K562 (cell line): ENCODE data around the gene TPX2. TPM values are rescaled to one million over a fixed set of nuclear protein-coding genes. Genes with fewer than 3 reads are reported as not detected.

Experiments used
- BACH1 ChIP-seq: fragments of 200-800 bp; sonication (Bioruptor generic); IDR thresholded peaks from 2 replicates; pipeline ENCODE4 v1.6.1; 2016; ENCODE audit warnings: missing genetic modification characterization, missing compliant biosample characterization
- FOS ChIP-seq: IDR thresholded peaks from 3 replicates; pipeline ENCODE4 v1.6.1; 2011; ENCODE audit not compliant: insufficient read length; ENCODE audit errors: extremely low read depth
- OTX1 ChIP-seq: fragments of 450-650 bp; formaldehyde crosslinking; IDR thresholded peaks from 2 replicates; pipeline ENCODE4 v1.4.0; 2022; ENCODE audit warnings: mild to moderate bottlenecking
- RBM15 ChIP-seq: fragments of 200-400 bp; formaldehyde crosslinking; IDR thresholded peaks from 2 replicates; pipeline ENCODE4 v1.6.1; 2018; ENCODE audit warnings: mild to moderate bottlenecking, low read length, moderate library complexity; ENCODE audit not compliant: insufficient read depth
- RBM34 ChIP-seq: fragments of 200-400 bp; formaldehyde crosslinking; IDR thresholded peaks from 2 replicates; pipeline ENCODE4 v1.6.1; 2018; ENCODE audit warnings: low read length, borderline replicate concordance; ENCODE audit not compliant: insufficient read depth
- RFX7 ChIP-seq: fragments of 250-450 bp; sonication (Bioruptor Pico); IDR thresholded peaks from 2 replicates; pipeline ENCODE4 v1.5.1; 2021; ENCODE audit warnings: mild to moderate bottlenecking
- U2AF2 ChIP-seq: fragments of 200-400 bp; formaldehyde crosslinking; optimal IDR thresholded peaks from 2 replicates; pipeline ENCODE3; 2017; ENCODE audit warnings: low read depth, mild to moderate bottlenecking, low read length
- YBX1 ChIP-seq: fragments of 450-650 bp; IDR thresholded peaks from 2 replicates; pipeline ENCODE4 v1.7.1; 2016; ENCODE audit warnings: mild to moderate bottlenecking
- ZFP1 ChIP-seq: fragments of 450-650 bp; formaldehyde crosslinking; IDR thresholded peaks from 2 replicates; pipeline ENCODE4 v1.4.0; 2020; ENCODE audit warnings: mild to moderate bottlenecking, mixed read lengths
- ZNF408 ChIP-seq: fragments of 250-450 bp; sonication (Bioruptor Pico); IDR thresholded peaks from 2 replicates; pipeline ENCODE4 v1.4.0; 2020; ENCODE audit warnings: low read depth, mild to moderate bottlenecking, moderate library complexity
- ZNF77 ChIP-seq: fragments of 250-450 bp; sonication (Bioruptor Pico); IDR thresholded peaks from 2 replicates; pipeline ENCODE4 v1.5.0; 2020
- polyA plus RNA-seq, 8 experiments: library from polyadenylated mRNA; depleted of rRNA in 4 of 8; stranded (reverse) in 5 of 8; unstranded in 3 of 8; fragments of >200 nt; fragmentation: Nextera tagmentation in 2 of 8; fragmentation: Illumina TruSeq in 1 of 8; extraction: Ambion mirVana in 2 of 8; extraction: Trizol in 1 of 8; gene quantifications; 2 replicates each; pipeline versions ENCODE4 v1.2.1 to v1.2.3, GENCODE V29; 2011 to 2014; ENCODE audit warnings: inconsistent platforms in 1 of 8, missing spikeins in 1 of 8
- total RNA-seq, 7 experiments: library from RNA; depleted of rRNA in 6 of 7; stranded (reverse); fragments of >200 nt in 6 of 7; fragmentation: Illumina TruSeq in 2 of 7; extraction: Trizol in 2 of 7; gene quantifications; 2 replicates each; pipeline versions ENCODE4 v1.2.1 to v1.2.3, GENCODE V29; 2011 to 2021; ENCODE audit warnings: low replicate concordance in 1 of 7
- TF ChIP-seq, protein P1 (sequence below), 2 experiments: fragments of 450-650 bp in 1 of 2; sonication (generic) in 1 of 2; formaldehyde crosslinking; conservative IDR thresholded peaks; 2 replicates each; pipeline versions ENCODE4 v1.4.0 to v1.8.1; 2020 to 2022; ENCODE audit warnings: mild to moderate bottlenecking in 1 of 2, missing genetic modification reagents in 1 of 2
- TF ChIP-seq, protein P2 (sequence below): IDR thresholded peaks from 2 replicates; pipeline ENCODE4 v1.6.1; 2011; ENCODE audit not compliant: insufficient read length; ENCODE audit errors: extremely low read depth
- TF ChIP-seq, protein P3 (sequence below): fragments of 250-450 bp; sonication (Bioruptor Pico); IDR thresholded peaks from 2 replicates; pipeline ENCODE4 v1.8.0; 2021; ENCODE audit warnings: moderate library complexity, mild to moderate bottlenecking, inconsistent platforms
- TF ChIP-seq, protein P4 (sequence below): sonication (generic); formaldehyde crosslinking; IDR thresholded peaks from 2 replicates; pipeline ENCODE4 v1.8.1; 2023; ENCODE audit warnings: missing genetic modification reagents, mild to moderate bottlenecking, borderline replicate concordance
- TF ChIP-seq, protein P5 (sequence below): sonication (generic); formaldehyde crosslinking; IDR thresholded peaks from 2 replicates; pipeline ENCODE4 v1.8.0; 2022; ENCODE audit warnings: missing genetic modification reagents, mild to moderate bottlenecking, borderline replicate concordance

Gene TPX2
- total and polyA plus RNA-seq, 9 of the 15 experiments (the other 6 are each of a cell fraction or from before 2014, with no cell fraction given): 48.0 to 241 (median 133) TPM

DNA sequence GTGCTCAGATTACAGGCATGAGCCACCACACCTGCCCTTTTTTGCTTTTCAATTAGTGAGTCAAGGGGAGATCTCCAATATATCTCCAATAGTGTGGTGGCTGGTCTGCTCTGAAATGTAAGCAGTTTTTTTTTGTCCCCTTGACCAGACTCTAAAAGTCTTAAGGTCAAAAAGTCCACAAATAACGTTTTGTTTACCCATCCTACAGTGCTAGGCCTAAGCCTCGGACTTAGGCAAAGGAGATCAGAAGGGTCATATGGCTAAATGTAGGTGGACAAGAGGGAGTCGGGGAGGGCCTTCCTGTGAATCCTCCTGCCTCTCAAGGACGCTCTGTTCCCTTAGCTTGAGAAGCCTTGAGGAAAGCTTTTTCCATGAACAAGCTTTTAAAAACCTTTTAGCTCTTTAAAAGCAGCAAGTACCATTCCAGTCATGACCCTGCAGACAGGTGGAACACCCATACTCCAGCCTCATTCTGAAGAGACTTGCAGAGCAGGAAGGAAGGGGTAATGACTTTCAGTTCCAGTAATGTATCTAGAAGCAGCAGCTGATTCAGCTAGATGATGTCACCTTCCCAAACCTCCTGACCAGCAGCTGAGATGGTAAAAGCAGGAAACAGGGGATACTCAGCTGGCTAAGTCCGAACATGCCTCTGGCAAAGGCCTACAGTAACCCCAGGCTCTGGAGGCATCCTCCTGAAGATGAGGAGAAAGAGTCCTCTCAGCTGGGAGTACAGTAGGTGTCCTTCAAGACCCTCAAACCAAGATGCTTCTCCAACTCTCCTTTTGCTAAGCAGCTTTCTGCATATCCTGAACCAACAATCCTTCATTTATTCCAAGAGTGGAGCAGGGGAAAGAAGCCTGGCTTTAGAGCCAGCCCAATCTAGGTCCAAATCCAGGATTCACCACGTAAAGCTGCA is 40.0 kb upstream of the TPX2 start (continued):
- TF ChIP-seq, protein P1, sequence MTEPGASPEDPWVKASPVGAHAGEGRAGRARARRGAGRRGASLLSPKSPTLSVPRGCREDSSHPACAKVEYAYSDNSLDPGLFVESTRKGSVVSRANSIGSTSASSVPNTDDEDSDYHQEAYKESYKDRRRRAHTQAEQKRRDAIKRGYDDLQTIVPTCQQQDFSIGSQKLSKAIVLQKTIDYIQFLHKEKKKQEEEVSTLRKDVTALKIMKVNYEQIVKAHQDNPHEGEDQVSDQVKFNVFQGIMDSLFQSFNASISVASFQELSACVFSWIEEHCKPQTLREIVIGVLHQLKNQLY (CRISPR knock-in tag; conservative IDR thresholded peaks at IDR 0.05): no peak
- TF ChIP-seq OTX1 (no peak), BACH1 (tag) (peak; percentile 62; the same call in 1 of the 2 replicates), ZFP1 (CRISPR knock-in tag) (no peak), ZNF408 (CRISPR knock-in tag) (no peak), ZNF77 (CRISPR knock-in tag) (no peak), RBM15 (no peak), FOS (no peak), RBM34 (no peak), U2AF2 (no peak), YBX1 (no peak), RFX7 (CRISPR knock-in tag) (no peak)
- TF ChIP-seq, protein P2, sequence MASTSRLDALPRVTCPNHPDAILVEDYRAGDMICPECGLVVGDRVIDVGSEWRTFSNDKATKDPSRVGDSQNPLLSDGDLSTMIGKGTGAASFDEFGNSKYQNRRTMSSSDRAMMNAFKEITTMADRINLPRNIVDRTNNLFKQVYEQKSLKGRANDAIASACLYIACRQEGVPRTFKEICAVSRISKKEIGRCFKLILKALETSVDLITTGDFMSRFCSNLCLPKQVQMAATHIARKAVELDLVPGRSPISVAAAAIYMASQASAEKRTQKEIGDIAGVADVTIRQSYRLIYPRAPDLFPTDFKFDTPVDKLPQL: no peak
- TF ChIP-seq, protein P3, sequence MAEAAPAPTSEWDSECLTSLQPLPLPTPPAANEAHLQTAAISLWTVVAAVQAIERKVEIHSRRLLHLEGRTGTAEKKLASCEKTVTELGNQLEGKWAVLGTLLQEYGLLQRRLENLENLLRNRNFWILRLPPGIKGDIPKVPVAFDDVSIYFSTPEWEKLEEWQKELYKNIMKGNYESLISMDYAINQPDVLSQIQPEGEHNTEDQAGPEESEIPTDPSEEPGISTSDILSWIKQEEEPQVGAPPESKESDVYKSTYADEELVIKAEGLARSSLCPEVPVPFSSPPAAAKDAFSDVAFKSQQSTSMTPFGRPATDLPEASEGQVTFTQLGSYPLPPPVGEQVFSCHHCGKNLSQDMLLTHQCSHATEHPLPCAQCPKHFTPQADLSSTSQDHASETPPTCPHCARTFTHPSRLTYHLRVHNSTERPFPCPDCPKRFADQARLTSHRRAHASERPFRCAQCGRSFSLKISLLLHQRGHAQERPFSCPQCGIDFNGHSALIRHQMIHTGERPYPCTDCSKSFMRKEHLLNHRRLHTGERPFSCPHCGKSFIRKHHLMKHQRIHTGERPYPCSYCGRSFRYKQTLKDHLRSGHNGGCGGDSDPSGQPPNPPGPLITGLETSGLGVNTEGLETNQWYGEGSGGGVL (CRISPR knock-in tag): no peak
- TF ChIP-seq, protein P4, sequence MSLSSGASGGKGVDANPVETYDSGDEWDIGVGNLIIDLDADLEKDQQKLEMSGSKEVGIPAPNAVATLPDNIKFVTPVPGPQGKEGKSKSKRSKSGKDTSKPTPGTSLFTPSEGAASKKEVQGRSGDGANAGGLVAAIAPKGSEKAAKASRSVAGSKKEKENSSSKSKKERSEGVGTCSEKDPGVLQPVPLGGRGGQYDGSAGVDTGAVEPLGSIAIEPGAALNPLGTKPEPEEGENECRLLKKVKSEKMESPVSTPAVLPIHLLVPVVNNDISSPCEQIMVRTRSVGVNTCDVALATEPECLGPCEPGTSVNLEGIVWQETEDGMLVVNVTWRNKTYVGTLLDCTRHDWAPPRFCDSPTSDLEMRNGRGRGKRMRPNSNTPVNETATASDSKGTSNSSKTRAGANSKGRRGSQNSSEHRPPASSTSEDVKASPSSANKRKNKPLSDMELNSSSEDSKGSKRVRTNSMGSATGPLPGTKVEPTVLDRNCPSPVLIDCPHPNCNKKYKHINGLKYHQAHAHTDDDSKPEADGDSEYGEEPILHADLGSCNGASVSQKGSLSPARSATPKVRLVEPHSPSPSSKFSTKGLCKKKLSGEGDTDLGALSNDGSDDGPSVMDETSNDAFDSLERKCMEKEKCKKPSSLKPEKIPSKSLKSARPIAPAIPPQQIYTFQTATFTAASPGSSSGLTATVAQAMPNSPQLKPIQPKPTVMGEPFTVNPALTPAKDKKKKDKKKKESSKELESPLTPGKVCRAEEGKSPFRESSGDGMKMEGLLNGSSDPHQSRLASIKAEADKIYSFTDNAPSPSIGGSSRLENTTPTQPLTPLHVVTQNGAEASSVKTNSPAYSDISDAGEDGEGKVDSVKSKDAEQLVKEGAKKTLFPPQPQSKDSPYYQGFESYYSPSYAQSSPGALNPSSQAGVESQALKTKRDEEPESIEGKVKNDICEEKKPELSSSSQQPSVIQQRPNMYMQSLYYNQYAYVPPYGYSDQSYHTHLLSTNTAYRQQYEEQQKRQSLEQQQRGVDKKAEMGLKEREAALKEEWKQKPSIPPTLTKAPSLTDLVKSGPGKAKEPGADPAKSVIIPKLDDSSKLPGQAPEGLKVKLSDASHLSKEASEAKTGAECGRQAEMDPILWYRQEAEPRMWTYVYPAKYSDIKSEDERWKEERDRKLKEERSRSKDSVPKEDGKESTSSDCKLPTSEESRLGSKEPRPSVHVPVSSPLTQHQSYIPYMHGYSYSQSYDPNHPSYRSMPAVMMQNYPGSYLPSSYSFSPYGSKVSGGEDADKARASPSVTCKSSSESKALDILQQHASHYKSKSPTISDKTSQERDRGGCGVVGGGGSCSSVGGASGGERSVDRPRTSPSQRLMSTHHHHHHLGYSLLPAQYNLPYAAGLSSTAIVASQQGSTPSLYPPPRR (CRISPR knock-in tag): no peak
- TF ChIP-seq, protein P5, sequence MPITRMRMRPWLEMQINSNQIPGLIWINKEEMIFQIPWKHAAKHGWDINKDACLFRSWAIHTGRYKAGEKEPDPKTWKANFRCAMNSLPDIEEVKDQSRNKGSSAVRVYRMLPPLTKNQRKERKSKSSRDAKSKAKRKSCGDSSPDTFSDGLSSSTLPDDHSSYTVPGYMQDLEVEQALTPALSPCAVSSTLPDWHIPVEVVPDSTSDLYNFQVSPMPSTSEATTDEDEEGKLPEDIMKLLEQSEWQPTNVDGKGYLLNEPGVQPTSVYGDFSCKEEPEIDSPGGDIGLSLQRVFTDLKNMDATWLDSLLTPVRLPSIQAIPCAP (CRISPR knock-in tag): no peak
